ENCODE data around the gene DENND5B.
"Not testable (repeated sequence)": the region's sequence is repeated elsewhere in the genome, so short reads cannot be mapped to it uniquely, and the experiment has no call there.

DENND5B gene

GRCh38 chr12:31590642-31591379 lies at the start of gene DENND5B:
Gene DENND5B (minus strand): TSS chr12:31591136. CDS start chr12:31590832, 304 bp downstream.
- no peak for DNase-seq

- no peak for DNase-seq
These were observed 43.7 kb upstream of the DENND5B start for GRCh38 chr12:31634620-31635019.

GRCh38 chr12:31633464-31633863 lies 42.5 kb upstream of the DENND5B start:
- DNase-seq = no peak

GRCh38 chr12:31631809-31632208 lies 40.9 kb upstream of the DENND5B start:
- DNase-seq = no peak

GRCh38 chr12:31631023-31631724 lies 40.2 kb upstream of the DENND5B start:
- no peak for DNase-seq

GRCh38 chr12:31629756-31630732 lies 39.1 kb upstream of the DENND5B start:
- no peak for DNase-seq

- no peak for DNase-seq
These were observed 36.6 kb upstream of the DENND5B start for GRCh38 chr12:31627456-31628054.

GRCh38 chr12:31626270-31626995 lies 35.5 kb upstream of the DENND5B start:
- no peak for DNase-seq

- DNase-seq = no peak
These were observed 31.1 kb upstream of the DENND5B start for GRCh38 chr12:31622038-31622437.

- DNase-seq = no peak
These were observed 29.4 kb upstream of the DENND5B start for GRCh38 chr12:31620311-31620710.

GRCh38 chr12:31618228-31619025 lies 27.5 kb upstream of the DENND5B start:
- DNase-seq = no peak

- no peak for DNase-seq
These were observed 21.9 kb upstream of the DENND5B start for GRCh38 chr12:31612819-31613218.

GRCh38 chr12:31608299-31608698 lies 17.4 kb upstream of the DENND5B start:
- DNase-seq = not testable (repeated sequence)

GRCh38 chr12:31605531-31605930 lies 14.6 kb upstream of the DENND5B start:
- DNase-seq = no peak

- no peak for DNase-seq
These were observed 12.6 kb upstream of the DENND5B start for GRCh38 chr12:31603546-31604009.

- no peak for DNase-seq
These were observed 9.8 kb upstream of the DENND5B start for GRCh38 chr12:31600750-31601149.

- DNase-seq = no peak
These were observed 9.3 kb upstream of the DENND5B start for GRCh38 chr12:31600252-31600651.

GRCh38 chr12:31599053-31599452 lies 8.1 kb upstream of the DENND5B start:
- no peak for DNase-seq

GRCh38 chr12:31597066-31597465 lies 6.1 kb upstream of the DENND5B start:
- DNase-seq = no peak

- no peak for DNase-seq
These were observed 3.7 kb upstream of the DENND5B start for GRCh38 chr12:31594681-31595080.

GRCh38 chr12:31591380-31591901 lies 505 bp upstream of the DENND5B start:
- DNase-seq = no peak
